HEK293 (cell line): ENCODE measurements around the gene MPC1L.

ENCODE experiments used
- CTCF ChIA-PET: fragments of 350-600 bp; formaldehyde crosslinking; extraction: SDS; loops from one replicate; lab custom pipeline; 2021; ENCODE audit warnings: antibody characterized with exemption; lab: Yijun Ruan, JAX
- POLR2A ChIA-PET: fragments of 300-600 bp; formaldehyde crosslinking; extraction: SDS; loops from one replicate; lab custom pipeline; 2020; ENCODE audit warnings: antibody characterized with exemption, inconsistent platforms; lab: Yijun Ruan, JAX
- H3K27ac ChIP-seq: fragments of 200-500 bp; sonication (Bioruptor generic); 2 replicates; pipeline ENCODE4 v1.5.1; 2014; ENCODE audit warnings: low read depth, low read length, control low read depth, inconsistent platforms; ENCODE audit errors: extremely low read depth
- H3K36me3 ChIP-seq, 2 experiments: fragments of 200-500 bp in 1 of 2; sonication (Bioruptor generic) in 1 of 2; 1 replicate in 1 of 2; 2 replicates in 1 of 2; pipeline ENCODE4 v1.5.1; 2014 to 2017; ENCODE audit warnings: inconsistent platforms in 2 of 2, low read length in 2 of 2; ENCODE audit not compliant: control insufficient read depth in 2 of 2, insufficient read depth in 1 of 2
- H3K4me1 ChIP-seq: fragments of 200-500 bp; sonication (Bioruptor generic); 2 replicates; pipeline ENCODE4 v1.5.1; 2014; ENCODE audit warnings: mild to moderate bottlenecking, low read length, inconsistent platforms; ENCODE audit not compliant: control insufficient read depth, insufficient read depth
- H3K4me3 ChIP-seq: 2 replicates; pipeline ENCODE4 v1.5.1; 2011; ENCODE audit warnings: low read depth, mild to moderate bottlenecking, control low read depth, low read length, moderate library complexity
- H3K9me3 ChIP-seq: fragments of 200-500 bp; sonication (Bioruptor generic); 2 replicates; pipeline ENCODE4 v1.5.1; 2014; ENCODE audit warnings: low read depth, low read length, inconsistent platforms; ENCODE audit not compliant: control insufficient read depth, insufficient read depth
- BCL11B ChIP-seq: fragments of 450-650 bp; formaldehyde crosslinking; IDR thresholded peaks from 2 replicates; pipeline ENCODE4 v1.5.1; 2016; ENCODE audit warnings: low read depth, missing biosample characterization, missing genetic modification characterization
- BCL6B ChIP-seq: fragments of 450-650 bp; formaldehyde crosslinking; IDR thresholded peaks from 2 replicates; pipeline ENCODE4 v1.5.1; 2017; ENCODE audit warnings: missing biosample characterization, missing genetic modification characterization
- FEZF1 ChIP-seq: fragments of 450-650 bp; formaldehyde crosslinking; IDR thresholded peaks from 2 replicates; pipeline ENCODE4 v1.5.1; 2016; ENCODE audit warnings: missing biosample characterization, missing genetic modification characterization
- HOXA7 ChIP-seq: sonication (generic); formaldehyde crosslinking; IDR thresholded peaks from 2 replicates; pipeline ENCODE4 v1.8.1; 2022; ENCODE audit warnings: missing genetic modification reagents, borderline replicate concordance
- INSM2 ChIP-seq: fragments of 450-650 bp; formaldehyde crosslinking; IDR thresholded peaks from 2 replicates; pipeline ENCODE4 v1.5.1; 2016; ENCODE audit warnings: missing biosample characterization, missing genetic modification characterization
- KLF7 ChIP-seq: fragments of 450-650 bp; formaldehyde crosslinking; IDR thresholded peaks from 2 replicates; pipeline ENCODE4 v1.5.1; 2016; ENCODE audit warnings: missing biosample characterization, missing genetic modification characterization, borderline replicate concordance
- PATZ1 ChIP-seq: fragments of 450-650 bp; formaldehyde crosslinking; IDR thresholded peaks from 2 replicates; pipeline ENCODE4 v1.5.1; 2016; ENCODE audit warnings: missing biosample characterization, missing genetic modification characterization
- WT1 ChIP-seq: fragments of 450-650 bp; formaldehyde crosslinking; IDR thresholded peaks from 2 replicates; pipeline ENCODE4 v1.5.1; 2016; ENCODE audit warnings: missing biosample characterization, missing genetic modification characterization
- ZBTB1 ChIP-seq: fragments of 450-650 bp; formaldehyde crosslinking; IDR thresholded peaks from 2 replicates; pipeline ENCODE4 v1.5.1; 2016; ENCODE audit warnings: missing biosample characterization, missing genetic modification characterization
- ZBTB48 ChIP-seq: fragments of 450-650 bp; formaldehyde crosslinking; IDR thresholded peaks from 2 replicates; pipeline ENCODE4 v1.5.1; 2016; ENCODE audit warnings: missing biosample characterization, missing genetic modification characterization
- ZFP41 ChIP-seq: fragments of 450-650 bp; formaldehyde crosslinking; IDR thresholded peaks from 2 replicates; pipeline ENCODE4 v1.5.1; 2016; ENCODE audit warnings: missing biosample characterization, missing genetic modification characterization, borderline replicate concordance
- ZNF10 ChIP-seq: fragments of 450-650 bp; formaldehyde crosslinking; IDR thresholded peaks from 2 replicates; pipeline ENCODE4 v1.5.1; 2017; ENCODE audit warnings: missing biosample characterization, missing genetic modification characterization
- ZNF140 ChIP-seq: fragments of 450-650 bp; formaldehyde crosslinking; IDR thresholded peaks from 2 replicates; pipeline ENCODE4 v1.5.1; 2016; ENCODE audit warnings: missing biosample characterization, missing genetic modification characterization
- ZNF19 ChIP-seq: fragments of 450-650 bp; formaldehyde crosslinking; IDR thresholded peaks from 2 replicates; pipeline ENCODE4; 2016; ENCODE audit warnings: missing biosample characterization, missing genetic modification characterization, low read depth
- ZNF214 ChIP-seq: fragments of 450-650 bp; formaldehyde crosslinking; IDR thresholded peaks from 2 replicates; pipeline ENCODE4 v1.5.1; 2017; ENCODE audit warnings: missing biosample characterization, mild to moderate bottlenecking, missing genetic modification characterization, borderline replicate concordance
- ZNF366 ChIP-seq: fragments of 450-650 bp; formaldehyde crosslinking; conservative IDR thresholded peaks from 2 replicates; pipeline ENCODE4 v1.5.1; 2016; ENCODE audit warnings: missing biosample characterization, missing genetic modification characterization
- ZNF529 ChIP-seq: fragments of 450-650 bp; formaldehyde crosslinking; IDR thresholded peaks from 2 replicates; pipeline ENCODE4 v1.5.1; 2017; ENCODE audit warnings: missing genetic modification characterization, missing biosample characterization; ENCODE audit not compliant: insufficient replicate concordance
- ZNF558 ChIP-seq: fragments of 450-650 bp; formaldehyde crosslinking; IDR thresholded peaks from 2 replicates; pipeline ENCODE4 v1.5.1; 2016; ENCODE audit warnings: missing biosample characterization, missing genetic modification characterization
- ZNF560 ChIP-seq: fragments of 450-650 bp; formaldehyde crosslinking; IDR thresholded peaks from 2 replicates; pipeline ENCODE4 v1.5.1; 2017; ENCODE audit warnings: missing biosample characterization, missing genetic modification characterization, borderline replicate concordance
- ZNF704 ChIP-seq: fragments of 450-650 bp; formaldehyde crosslinking; IDR thresholded peaks from 2 replicates; pipeline ENCODE4 v1.5.1; 2016; ENCODE audit warnings: missing biosample characterization, missing genetic modification characterization

The MPC1L gene

GRCh38 chrX:40625294-40625693 is 2.1 kb downstream of the MPC1L start:
- ChIA-PET CTCF (interaction anchor here (0.9 to 1.1 kb wide), 2 partner anchors 26 to 81 kb away, joined by 4 read pairs; no protein-coding TSS in a partner anchor), POLR2A (no interaction called here)
- Histone ChIP-seq H3K4me1 (no peaks in the 10 kb centered on the region), H3K27ac (no peak overlapping the region), H3K9me3 (no peaks in the 10 kb centered on the region), H3K4me3 (no peak overlapping the region), H3K36me3 (peaks cover 15 to 35% of the 10 kb centered on the region in 2 experiments)
- no peak for TF ChIP-seq BCL11B (tag by site-specific recombination)
- TF ChIP-seq HOXA7 (CRISPR knock-in tag), result no peak
- no peak for TF ChIP-seq ZNF140 (tag by site-specific recombination)
- TF ChIP-seq ZNF558, result no peak
- TF ChIP-seq BCL6B (tag by site-specific recombination), result no peak
- TF ChIP-seq ZNF10 (tag by site-specific recombination), result no peak
- no peak for TF ChIP-seq ZNF366 (tag by site-specific recombination)
- TF ChIP-seq KLF7 (tag by site-specific recombination), result no peak

- H3K9me3 ChIP-seq, result no peaks in the 10 kb centered on the region
- H3K4me1 ChIP-seq, result no peaks in the 10 kb centered on the region
- no peak overlapping the region for H3K4me3 ChIP-seq
- H3K36me3 ChIP-seq, result peaks cover 24 to 63% of the 10 kb centered on the region in 2 experiments
- CTCF ChIA-PET, result no interaction called here
- TF ChIP-seq ZNF214 (tag by site-specific recombination), result no peak
- TF ChIP-seq ZBTB1 (tag by site-specific recombination), result no peak
- no peak for TF ChIP-seq ZNF560
- no peak for TF ChIP-seq FEZF1 (tag by site-specific recombination)
- TF ChIP-seq ZNF529 (tag by site-specific recombination), result no peak
- no peak for TF ChIP-seq ZBTB48 (tag by site-specific recombination)
- POLR2A ChIA-PET, result no interaction called here
- H3K27ac ChIP-seq, result no peak overlapping the region
Measured at GRCh38 chrX:40628506-40628905, 5.3 kb downstream of the MPC1L start.

- no peaks in the 10 kb centered on the region for H3K9me3 ChIP-seq
- H3K36me3 ChIP-seq, result peaks cover 42 to 96% of the 10 kb centered on the region in 2 experiments
- ChIA-PET CTCF (interaction anchor here (0.9 to 1.1 kb wide), 3 partner anchors 11 to 93 kb away, joined by 3 to 4 read pairs (median 3); no protein-coding TSS in a partner anchor), POLR2A (interaction anchor here (0.6 to 1.2 kb wide), 2 partner anchors 51 to 847 kb away, joined by 3 to 4 read pairs; partner anchors contain the start of gene ATP6AP2)
- TF ChIP-seq WT1 (tag by site-specific recombination) (no peak), ZNF704 (tag by site-specific recombination) (no peak), PATZ1 (tag by site-specific recombination) (no peak), ZNF19 (no peak), INSM2 (tag by site-specific recombination) (no peak), ZFP41 (no peak)
- no peak overlapping the region for H3K27ac ChIP-seq
- H3K4me3 ChIP-seq, result no peak overlapping the region
- no peaks in the 10 kb centered on the region for H3K4me1 ChIP-seq
Measured at GRCh38 chrX:40632199-40632598, 9.0 kb downstream of the MPC1L start.
